IPS-NIHi7 (cell line): ENCODE measurements around the gene ZNF101.

Experiments used
- DNase-seq: peaks from one replicate; pipeline ENCODE4 v3.0.0; 2012; ENCODE audit warnings: mixed read lengths; ENCODE audit errors: extremely low spot score

ZNF101 gene

DNA sequence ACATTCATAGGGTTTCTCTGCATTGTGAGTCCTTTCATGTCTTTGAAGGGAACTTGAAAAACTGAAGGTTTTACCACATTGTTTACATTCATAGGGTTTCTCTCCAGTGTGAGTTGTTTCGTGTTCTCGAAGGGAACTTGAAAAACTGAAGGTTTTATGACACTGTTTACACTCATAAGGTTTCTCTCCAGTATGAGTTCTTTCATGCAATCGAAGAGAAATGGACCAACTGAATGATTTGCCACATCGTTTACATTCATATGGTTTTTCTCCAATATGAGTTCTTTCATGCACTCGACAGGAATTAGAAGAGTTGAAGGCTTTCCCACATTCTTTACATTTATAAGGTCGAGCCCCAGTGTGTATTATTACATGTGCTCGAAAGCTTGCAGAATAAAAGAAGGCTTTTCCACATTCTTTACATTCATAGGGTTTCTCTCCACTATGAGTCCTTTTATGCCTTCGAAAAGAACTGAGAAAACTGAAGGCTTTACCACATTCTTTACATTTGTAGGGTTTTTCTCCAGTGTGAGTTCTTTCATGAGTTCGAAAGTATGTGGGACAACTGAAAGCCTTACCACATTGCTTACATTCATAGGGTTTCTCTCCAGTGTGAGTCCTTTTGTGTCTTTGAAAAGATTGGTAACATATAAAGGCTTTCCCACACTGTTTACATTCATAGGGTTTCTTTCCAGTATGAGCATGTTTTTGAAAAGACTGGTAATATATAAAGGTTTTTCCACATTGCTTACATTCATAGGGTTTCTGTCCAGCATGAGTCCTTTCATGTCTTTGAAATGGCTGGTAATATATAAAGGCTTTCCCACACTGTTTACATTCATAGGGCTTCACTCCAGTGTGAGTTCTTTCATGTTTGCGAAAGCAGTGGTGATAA is 43.5 kb downstream of the ZNF101 start:
- no peak for DNase-seq

DNA sequence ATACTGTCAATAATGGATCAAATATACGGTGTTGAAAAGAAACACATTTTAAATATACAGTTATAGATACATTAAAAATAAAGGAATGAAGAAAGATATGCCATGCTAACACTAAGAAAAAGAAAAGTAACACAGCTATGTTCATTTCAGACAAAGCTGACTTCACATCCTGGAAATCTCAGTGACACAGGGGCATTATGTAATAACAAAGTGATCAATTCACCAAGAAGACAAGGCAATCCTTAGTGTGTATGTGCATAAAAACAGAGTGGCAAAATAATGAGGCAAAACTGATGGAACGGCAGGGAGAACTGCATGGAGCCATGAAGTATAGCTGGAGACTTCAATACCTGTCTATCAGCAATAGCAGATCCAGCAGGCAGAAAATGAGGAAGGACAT is 51.2 kb downstream of the ZNF101 start:
- DNase-seq = no peak

DNA sequence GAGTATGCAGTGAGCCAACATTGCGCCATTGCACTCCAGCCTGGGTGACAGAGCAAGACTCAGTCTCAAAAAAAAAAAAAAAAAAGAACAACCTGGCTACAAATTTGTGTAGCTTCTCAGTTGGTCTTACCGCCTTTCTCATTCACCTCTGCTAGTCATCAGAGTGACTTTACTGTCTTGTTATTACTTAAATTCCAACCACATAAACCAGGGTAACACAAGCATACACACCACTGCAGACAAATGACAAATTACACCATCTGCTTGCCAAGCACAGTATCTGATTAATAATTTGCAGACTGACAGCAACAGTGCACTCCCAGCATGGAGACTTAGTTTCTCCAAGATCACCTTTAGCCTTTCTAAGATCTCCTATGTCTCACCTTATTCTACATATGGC is 53.3 kb downstream of the ZNF101 start:
- DNase-seq = no peak

DNA sequence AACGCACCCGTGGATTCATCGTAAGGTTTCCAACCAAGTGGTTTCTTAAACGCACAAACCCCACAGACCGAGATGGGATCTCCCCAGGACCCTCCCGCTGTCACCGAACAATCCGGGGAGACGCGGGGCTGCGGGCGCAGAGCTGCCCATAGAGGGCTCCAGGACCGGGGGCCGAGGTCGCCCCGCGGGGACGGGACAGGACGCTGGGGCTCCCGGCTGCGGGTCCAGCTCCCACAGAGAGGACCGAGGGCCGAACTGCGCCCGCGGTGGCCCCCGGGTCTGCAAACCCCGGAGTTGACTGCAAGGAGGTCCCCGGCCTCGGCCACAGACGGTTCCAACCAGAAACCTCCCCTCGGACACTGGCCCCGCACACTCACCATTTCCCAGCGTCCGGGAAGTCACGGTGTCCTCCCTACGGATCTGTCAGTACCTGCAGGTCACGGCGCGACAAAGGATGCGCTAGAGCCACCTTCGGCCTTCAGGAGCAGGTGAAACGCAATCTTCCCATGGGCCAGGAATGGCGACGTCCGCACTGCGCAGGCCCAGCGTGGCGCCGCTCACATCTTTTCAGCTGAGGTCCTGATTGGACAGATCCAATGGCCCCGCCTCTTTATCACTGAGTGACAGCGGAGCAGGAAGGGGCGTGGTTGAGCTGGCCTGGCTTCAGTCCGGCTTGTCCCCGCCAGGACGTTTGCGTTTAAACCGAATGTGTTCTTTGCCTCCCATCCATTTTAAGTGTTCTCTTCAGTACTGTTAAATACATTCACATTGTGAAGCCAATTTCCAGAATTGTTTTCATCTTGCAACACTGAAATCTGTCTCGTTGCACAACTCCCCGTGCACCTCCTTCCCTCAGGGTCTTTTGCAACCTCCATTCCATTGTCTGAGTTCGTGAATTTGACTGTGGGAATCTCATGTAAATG is 64.2 kb downstream of the ZNF101 start, which contains the start of gene ZNF14:
Gene ZNF14, minus strand, starts transcription at position 534 of the 923 bp plus-strand sequence. Its CDS starts 154 bp downstream, at position 380.
- peak; percentile 100 for DNase-seq
